Activated CD4-positive, alpha-beta T cell treated with anti-CD3 and anti-CD28 coated beads for 24 hours (primary cell): Measurements from ENCODE around the gene TBCD.

Experiments used
- DNase-seq, 2 donors: peaks; one replicate each; pipeline ENCODE4 v3.0.0-alpha.2; 2020; ENCODE audit warnings: low read depth in 2 of 2

The TBCD gene

DNA sequence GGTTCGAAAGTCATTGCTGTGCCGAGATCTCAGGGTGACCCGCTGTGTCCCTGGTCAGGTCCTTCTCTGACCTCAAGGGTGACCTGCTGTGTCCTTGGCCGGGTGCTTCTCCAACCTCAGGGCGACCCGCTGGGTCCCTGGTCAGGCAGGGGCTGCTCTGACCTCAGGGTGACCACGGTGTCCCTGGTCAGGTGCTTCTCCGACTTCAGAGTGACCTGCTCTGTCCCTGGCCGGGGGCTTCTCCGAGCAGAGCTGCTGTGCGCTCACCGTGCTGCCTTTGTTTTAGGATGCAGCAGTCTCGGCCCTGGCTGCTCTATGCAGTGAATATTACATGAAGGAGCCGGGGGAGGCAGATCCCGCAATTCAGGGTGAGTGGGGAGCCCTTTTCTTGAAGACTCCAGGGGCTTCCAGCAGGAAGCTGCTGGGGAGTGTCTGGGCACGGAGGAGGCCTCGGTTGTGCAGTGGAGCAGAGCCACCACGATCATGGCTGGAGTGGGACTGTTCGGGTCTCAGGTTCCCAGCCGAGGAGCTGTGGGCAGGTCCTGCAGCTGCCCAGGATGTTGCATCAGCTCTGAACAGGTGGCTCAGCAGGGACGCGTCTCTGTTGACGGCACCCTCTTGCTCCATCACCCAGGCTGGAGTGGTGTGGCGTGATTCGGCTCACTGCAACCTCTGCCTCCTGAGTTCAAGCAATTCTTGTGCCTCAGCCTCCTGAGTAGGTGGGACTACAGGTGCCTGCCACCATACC lies 171.7 kb downstream of the TBCD start:
- DNase-seq: no peak

- DNase-seq: no peak
Measured at GRCh38 chr17:82924214-82924613, 172.3 kb downstream of the TBCD start.

GRCh38 chr17:82924812-82925211 lies 172.9 kb downstream of the TBCD start:
- DNase-seq: no peak

GRCh38 chr17:82925336-82925735 lies 173.5 kb downstream of the TBCD start:
- no peak for DNase-seq

DNA sequence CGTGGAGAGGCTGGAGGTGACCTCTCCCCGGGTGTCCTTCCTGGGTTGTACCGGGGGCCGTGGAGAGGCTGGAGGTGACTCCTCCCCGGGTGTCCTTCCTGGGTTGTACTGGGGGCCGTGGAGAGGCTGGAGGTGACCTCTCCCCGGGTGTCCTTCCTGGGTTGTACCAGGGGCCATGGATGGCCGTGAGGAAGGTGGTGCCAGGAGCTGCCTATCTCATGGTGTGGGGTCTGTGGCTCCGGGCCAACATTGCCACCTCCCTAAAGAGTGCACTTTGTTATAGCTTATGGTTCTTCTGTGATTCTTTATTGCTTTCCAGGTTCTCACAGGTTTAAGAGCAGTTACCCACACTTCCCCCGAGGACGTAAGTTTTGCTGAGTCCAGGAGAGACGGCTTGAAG lies 174.2 kb downstream of the TBCD start:
- DNase-seq: no peak

GRCh38 chr17:82926716-82927115 lies 174.9 kb downstream of the TBCD start:
- DNase-seq: no peak

DNA sequence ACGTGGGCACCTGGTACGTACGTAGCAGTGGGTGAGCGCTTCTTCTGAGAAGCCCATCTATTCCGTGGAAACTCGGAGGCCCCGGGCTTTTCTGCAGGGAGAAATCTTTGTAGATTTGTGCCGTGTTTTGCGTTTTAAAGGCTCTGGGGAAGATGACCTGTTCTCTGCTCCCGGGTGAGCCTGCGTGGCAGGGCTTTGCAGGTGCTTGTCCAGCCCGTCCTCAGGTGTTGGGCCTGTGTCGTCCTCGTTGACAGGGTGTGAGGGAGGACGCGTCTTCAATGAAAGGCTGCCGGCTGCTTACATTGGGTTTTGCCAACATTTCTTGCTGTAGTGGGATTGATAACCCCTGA lies 175.4 kb downstream of the TBCD start:
- DNase-seq: no peak

DNA sequence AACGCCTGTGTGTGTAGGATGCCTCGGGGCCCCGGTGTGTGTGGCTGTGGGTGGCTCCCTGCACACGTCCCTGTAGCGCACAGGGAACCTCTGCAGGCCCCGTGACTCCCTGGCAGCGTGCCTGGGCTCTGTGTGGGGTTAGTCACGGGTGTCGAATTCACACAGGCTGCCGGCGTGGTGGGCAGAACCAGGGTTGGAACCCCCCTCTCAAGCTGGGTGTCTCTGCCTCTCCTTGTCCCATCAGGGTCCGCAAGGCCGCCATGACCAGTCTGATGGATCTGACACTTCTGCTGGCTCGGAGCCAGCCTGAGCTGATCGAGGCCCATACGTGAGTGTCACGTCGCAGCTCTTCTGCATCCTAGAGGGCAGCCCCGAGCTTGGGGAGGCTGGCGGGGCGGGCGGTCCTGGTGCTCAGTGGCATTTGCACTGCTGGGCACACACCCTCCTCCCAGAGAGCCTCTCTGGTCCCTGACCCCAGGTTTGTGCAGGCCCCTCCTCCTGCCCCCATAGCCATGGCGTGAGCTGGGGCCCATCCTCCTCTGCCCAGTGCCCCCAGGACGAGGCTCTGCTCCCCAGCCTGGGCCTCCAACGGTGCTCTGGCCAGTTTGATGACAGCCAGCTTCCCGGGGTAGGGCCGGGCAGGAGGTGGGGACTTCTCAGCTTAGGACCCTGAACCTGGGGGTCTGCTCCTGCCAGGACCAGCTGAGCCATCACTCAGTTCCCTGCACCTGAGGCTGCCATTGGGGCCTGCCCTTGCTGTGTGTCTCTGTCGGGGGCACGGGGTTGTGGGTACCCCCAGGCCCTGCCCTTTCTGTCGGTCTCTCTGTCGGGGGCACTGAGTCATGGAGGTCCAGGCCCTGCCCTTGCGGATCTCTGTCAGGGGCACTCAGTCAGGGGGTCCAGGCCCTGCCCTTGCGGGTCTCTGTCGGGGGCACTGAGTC lies 176.1 kb downstream of the TBCD start:
- DNase-seq: no peak

DNA sequence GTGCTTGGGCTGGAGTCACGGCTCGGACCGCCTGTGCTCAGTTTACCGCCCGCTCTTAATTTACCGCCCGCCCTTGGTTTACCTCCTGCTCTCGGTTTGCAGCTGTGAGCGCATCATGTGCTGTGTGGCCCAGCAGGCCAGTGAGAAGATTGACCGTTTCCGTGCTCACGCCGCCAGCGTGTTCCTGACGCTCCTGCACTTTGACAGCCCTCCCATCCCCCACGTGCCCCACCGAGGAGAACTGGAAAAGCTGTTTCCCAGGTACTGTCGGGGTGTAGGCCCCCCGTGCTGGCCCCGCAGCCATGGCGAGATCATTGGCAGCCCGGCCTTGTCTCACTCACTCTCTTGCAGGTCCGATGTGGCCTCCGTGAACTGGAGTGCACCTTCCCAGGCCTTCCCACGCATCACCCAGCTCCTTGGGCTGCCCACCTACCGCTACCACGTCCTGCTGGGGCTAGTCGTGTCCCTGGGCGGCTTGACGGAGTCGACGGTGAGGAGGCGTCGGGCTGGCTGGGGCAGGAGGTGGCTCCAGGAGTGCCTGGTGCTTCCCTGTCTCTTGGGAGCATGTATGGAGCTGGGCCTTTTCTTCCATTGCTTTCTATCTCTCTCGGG lies 177.3 kb downstream of the TBCD start:
- DNase-seq: no peak

DNA sequence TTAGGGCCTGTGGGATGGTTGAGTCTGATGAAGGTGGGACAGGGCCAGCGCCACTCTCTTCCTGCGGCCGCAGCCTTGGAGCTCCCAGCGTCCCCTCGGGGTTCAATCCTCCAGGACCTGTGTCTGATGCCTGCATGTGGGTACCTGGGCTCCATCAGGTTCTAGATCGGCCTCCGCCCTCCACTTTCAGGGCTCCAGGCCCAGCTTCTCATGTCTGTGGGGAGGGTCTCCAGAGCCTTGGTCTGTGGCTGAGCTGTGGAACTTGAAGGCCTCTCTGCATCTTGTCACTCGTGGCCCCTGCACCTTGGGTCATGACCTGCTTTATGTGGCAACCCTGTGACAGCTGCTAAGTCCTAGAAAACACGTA lies 177.8 kb downstream of the TBCD start:
- DNase-seq: no peak

- DNase-seq: no peak
Measured at GRCh38 chr17:82930043-82930923, 178.4 kb downstream of the TBCD start.

DNA sequence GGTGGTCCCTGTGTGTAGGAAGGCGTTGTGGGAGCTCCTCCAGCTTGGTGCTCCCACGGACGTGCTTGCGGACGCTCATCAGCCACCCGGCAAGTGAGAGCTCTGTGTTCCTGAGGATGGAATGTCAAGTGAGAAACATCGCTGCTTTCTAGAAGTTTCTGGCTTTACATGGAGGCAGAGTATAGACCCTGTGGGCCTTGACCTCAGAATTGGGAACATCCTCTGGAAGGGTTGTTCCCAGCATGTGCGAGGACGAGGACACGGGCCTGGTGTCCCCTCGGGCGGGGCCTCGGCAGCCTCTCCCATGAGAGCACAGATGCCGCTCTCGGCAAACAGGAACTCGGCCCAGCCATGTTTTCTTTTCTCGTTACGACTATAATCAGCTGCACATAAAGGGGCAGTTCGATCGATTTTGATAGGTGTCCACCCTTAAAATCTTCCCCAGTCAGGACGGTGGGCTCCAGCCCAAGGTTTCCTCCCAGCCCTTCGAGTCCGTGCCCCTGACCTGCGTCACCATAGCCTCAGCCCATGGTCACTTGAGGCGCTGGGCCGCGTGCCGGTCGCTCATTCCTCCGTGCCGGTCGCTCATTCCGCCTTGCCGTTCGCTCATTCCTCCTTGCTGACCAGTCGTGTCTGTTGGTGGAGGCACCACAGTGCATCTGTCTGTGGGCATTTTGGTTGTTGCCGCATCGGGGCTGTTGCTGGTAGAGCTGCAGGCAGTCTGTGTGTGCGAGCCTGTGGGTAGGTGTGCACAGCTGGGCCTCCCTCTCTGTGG lies 179.2 kb downstream of the TBCD start:
- no peak for DNase-seq

- no peak for DNase-seq
Measured at GRCh38 chr17:82931699-82932517, 180.0 kb downstream of the TBCD start.

- no peak for DNase-seq
Measured at GRCh38 chr17:82932518-82933310, 180.8 kb downstream of the TBCD start.

DNA sequence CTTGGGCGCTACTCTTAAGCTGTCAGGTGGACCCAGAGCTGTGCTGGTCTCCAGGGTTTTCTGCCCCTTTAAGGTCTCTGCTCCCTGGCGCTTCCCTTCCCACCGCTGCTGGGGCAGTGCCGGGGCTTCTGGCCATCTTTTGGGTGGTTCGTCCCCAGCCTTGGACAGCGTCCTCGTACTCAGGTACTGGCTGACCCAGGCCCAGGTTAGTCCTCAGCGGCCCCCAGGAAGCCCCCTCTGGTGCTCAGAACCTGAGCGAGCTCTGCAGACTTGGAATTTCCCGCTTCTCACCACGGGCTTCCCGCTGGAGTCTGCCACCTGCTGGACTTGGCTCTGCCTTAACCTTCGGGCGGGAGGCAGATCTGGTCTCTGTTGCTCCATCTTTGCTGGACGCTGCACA lies 182.0 kb downstream of the TBCD start:
- DNase-seq: no peak

GRCh38 chr17:82935966-82936767 lies 184.3 kb downstream of the TBCD start:
- no peak for DNase-seq

GRCh38 chr17:82936768-82937171 lies 184.9 kb downstream of the TBCD start:
- DNase-seq: no peak
